Measurements from ENCODE around the gene SLC6A9.
A peak's percentile ranks its signal among the peaks of the same experiment; 100 is the strongest.

Gene SLC6A9

DNA sequence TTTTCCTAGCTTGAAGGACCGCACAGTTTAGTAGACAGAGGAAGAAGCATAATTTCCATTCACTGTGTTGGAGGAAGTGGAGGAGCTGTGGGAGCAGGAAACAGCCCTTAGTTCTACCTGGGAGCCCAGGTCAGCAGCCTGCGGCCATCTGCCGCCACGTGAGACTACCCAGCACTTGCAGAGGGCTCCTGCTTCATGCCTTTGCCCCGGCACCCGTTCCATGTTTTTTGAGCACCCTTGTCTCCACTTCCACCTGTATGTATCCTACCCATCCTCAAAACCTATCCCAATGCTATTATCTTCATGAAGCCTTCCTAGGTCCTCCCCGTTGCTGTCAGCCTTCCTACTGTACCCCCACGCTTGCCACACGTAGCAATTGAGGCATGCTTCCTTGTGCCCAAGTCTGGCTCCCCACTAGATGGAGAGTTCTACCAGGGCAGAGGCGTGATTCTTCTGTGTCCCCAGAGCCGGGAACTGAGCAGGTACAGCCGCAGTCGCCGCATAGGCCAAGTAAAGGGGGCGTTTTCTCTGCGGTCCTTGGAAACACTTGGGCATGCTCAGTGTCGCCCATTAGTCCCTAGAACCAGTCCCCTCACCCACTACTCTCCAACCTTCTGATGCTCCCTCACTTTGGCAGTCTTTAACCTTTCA is 1.9 kb downstream of the SLC6A9 start:
- DNase-seq (ENCODE audit: low spot score): peak; percentile 24

DNA sequence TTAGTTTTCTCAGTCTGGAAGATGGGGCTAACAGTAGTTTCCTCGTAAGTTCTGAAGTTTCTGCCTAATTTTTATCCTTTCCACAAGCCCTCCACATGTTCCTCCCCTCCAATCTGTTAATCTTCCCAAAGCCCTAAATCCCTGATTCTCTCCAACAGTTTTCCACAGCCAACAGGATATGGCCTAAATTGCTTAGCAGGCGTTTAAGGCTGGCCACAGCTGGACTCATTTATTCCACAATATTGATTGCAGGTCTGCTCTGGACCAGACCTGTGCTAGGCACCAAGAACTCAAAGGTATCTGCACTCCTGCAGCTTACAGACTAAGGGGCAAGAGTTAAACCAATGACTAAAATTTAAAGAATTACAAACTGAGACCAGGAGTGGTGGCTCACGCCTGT is 3.9 kb downstream of the SLC6A9 start:
- no peak for DNase-seq (ENCODE audit: low spot score)

DNA sequence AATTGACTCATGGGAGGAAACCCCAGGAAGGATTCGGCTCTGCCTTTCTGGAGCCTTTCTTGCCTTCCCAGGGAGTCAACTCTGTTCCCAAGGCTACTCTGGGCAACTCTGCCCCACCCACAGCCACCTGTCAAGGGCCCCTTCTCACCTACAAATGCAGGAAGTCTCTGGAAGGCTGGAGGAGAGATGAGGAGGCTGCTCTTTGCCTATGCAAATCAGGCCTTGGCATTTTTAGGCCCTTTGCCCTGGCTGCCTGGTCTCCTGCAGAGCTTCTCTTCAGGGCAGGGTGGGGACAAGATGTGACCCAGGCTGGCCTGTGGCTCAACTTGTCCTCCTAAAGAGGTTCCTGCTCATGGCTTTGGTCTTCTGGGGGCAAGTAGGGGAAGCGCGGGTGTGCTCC is 5.4 kb downstream of the SLC6A9 start:
- no peak for DNase-seq (ENCODE audit: low spot score)

DNA sequence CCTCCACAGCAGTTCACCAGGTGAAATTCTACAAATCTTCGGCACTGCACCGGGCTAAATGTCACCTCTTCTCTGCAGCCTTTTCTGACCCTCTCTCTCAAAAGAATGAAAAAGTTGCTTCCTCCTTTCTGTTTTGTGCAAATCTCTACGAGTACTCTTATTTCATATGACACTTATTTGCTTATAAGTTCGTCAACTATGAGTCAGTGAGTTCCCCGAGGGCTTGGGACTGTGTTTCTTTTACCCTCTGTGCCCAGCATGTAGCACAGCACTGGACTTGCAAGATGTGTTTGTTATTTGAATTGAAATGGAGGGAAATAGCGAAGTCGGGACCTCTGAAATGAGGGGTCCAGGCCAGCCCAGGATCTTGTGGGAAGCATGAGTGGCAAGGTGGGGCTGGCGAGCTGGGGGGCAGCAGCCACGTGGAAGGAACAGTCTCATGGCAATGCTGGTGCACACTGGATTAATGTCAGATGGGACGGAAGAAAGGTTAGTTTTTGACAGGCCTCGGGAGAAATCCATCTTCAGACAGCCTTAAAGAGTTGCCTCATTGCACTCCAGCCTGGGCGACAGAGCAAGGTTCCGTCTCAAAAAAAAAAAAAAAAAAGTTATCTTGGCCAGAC is 6.2 kb downstream of the SLC6A9 start:
- DNase-seq (ENCODE audit: low spot score): no peak

DNA sequence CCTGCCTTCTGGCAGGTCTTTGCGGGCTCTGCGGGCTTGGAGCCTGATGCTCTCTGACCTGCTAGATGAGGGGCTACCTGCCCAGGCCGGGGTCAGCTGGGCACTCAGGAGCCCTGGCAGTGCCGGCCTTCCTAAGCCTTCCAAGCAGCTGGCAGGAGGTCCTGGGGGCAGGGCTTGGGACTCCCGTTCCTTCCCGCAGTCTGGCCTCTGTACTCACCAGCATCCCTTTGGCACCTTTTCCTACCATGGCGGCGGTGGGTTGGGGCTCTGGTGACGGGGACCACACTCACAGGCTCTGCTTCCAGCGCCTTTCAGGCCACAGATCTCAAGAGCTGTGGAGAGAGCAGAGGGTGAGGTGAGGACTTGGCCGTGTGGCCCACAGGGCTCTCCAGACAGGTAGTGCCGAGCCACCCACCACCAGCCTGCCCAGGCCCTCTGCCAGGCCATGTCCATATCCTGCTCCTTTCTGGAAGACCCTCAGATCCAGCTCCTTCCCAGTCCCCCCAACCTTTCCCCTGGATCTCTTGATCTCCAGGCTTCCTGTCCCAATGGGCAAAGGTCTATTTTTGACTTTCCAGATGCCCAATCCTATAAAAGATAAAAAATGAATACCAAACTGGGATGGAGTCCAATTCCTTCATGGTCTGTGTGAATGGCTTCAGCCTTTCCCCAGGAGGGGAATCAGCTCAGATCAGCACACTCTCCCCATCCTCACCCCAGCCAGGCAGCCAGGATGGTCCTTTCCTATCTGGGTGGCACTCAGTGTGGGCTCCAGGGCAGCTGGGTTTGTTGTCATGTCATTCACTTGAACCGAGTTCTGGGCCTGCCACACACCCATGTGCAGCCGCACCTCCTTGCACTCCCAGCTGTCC is 7.0 kb downstream of the SLC6A9 start:
- no peak for DNase-seq (ENCODE audit: low spot score)

DNA sequence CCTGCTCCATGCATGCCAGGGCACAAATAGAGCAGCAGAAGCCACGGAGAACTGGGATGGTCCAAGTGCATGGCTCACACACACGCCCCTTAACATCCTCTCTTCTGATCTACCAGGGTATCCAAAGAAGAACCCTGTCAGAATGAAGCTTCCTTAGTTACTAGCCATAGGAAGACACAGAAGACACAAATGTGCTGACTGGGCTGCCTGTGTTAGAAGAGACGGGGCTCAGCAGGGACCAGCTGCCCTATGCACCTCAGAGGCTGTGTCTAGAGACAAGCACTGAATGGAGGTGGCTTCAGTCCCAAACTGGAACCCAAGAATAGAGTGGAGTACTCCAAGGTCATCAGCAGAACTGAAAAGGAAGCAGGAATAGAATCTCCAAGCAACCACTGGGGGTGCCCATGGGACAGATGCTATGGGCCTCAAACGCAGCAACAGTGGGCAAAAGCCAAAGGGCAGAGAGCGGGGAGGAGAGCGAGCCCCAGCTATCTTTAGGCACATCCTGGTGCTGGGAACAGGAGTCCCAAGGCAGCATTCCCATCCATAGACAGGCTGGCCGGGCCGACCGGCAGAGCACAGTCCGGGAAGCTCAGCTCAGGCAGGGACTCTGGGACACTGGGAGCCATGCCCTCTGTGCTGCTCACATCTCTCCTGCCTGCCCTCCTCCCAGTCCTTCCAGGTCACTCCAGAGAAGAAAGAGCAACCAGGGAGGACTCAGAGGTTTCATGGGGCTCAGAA is 9.5 kb downstream of the SLC6A9 start:
- DNase-seq (ENCODE audit: low spot score): no peak

DNA sequence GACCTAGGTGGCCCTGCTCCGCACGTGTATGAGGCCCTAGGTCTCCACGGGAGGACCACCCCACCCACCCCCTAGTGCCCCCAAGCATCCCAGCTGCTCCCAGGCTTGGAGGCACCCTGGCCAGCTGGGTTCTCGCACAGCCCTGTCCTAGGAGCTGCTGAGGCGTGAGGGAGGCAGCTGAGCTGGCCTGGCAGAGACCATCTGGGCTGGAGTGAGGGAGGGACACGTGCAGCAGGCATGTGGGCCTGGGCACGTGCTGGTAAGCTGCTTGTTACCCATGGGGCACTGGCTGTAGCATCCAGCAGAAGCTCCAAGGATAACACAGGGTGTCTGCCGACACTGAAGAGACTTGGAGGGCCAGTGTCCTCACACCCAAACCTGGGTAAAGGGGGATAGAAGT is 10.1 kb downstream of the SLC6A9 start:
- DNase-seq (ENCODE audit: low spot score): no peak

DNA sequence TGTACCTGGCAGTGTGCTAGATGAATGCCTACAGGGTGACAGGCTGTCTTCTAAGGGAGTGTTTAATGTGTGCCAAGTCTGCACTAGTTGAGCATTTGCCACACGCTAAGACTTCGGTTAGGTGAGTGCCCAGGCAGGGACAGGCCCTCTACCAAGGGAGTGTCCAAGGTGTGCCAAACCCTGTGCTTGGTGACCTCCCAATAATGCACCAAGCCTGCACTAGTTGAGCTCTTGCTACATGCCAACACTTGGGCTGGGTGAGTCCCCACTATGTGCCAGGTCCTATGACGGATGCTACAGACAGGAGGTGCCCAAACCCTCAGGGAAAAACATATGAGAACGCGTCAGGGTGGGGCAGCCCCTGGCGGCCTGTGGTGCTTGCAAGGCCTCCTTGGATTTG is 10.8 kb downstream of the SLC6A9 start:
- no peak for DNase-seq (ENCODE audit: low spot score)

DNA sequence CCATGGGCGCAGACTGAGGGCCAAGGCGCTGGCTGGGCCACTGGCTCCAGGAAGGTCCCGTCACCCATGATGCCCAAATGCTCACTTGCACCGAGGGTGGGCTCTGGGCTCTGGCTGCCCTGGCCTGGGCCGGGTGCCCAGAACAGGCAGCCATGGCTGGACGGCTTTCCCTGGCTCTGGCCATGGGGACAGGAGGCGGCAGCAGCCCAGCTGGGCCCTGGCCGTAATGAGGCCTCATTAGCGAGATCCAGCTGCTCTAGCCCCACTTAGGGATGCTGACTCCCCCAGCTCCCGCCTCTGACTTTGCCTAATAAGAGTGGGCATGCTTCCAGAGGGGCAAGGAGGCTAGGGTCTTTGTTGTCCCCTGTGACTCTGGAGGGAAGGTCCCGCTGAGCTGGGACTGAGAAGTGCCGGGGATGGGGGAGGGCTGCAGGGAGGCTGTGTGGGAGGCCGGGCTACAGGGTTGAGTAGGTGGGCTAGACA is 11.8 kb downstream of the SLC6A9 start:
- DNase-seq (ENCODE audit: low spot score): no peak

DNA sequence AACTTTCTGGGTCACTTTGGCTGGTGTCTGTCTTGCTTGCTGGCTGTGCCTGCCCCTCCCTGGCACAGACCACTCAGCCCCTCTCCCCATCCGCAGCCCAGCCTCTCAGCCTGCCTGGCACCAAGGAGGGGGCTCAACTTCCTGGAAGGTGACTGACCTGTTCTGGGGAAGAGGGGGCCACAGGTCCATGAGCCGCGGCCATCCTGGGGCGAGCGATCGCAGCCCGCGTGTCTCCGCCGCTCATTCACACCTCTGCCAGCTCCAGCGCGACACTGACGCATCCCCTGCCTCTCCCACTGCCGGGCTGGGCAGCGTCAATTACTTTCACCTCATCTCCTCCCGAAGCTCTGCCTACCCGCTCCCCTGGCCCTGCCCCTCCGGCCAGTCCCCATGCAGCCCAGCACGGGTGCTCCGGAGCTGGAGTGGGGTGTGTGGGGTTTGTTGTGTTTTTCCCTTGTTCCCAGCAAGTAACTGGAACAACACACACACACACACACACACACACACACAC is 14.3 kb downstream of the SLC6A9 start:
- no peak for DNase-seq (ENCODE audit: low spot score)

DNA sequence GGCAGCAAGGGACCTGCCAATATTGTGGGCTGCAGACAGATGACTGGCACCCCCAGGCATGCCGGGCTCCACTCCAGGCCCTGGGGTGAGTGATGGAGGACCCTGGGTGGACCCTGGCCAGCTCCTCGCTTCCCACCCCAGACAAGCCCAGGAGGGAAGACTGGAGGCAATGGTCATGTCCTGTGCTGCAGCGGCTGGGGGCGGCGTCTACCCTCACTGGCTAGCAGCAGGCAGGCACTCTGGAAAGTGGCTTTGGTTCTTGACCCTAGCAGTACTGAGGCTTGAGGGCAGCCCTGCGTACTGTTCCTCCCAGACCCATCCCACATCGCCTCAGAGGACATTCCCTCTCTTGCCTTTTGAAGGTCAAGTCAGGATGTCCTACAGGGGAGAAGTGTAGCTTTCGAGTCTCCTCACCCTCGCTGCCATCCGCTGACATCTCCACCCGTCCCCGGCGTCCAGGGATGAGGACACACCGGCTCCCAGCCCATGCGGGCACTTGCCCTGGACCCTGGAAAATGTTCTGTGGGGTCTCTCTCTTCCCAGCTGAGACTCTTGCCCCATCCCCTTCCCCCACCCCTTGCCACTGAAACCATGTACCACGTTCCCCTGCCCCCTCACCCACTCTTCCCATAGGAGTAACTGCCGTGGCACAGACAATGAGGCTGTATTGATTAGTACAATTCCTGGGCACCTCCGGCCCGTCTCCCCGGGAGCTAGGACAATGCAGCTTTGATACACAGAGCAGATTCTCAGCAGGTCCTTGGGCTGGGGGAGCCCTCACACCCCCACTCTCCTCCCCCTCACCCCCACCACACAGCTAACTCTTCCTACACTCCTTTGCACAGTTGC is 15.0 kb downstream of the SLC6A9 start:
- no peak for DNase-seq (ENCODE audit: low spot score)

DNA sequence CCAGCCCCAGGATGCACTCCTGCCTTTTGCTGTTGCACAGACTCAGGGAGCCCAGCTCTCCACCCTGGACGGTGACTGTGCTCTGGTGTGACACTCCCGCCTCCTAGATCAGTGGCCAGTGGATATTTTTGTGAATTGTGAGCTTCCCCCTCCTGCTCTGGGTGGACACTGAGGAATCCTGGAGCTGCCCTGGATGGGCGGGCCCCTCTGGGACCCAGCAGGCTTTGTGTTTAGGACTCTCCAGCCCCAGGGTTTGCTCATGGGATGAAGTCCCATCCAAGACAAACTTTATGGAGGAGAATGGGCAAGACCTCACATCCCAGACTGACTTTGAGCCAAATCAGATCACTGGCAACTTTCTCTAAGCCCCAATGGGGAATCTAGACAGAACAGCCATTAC is 16.1 kb downstream of the SLC6A9 start:
- DNase-seq (ENCODE audit: low spot score): no peak

DNA sequence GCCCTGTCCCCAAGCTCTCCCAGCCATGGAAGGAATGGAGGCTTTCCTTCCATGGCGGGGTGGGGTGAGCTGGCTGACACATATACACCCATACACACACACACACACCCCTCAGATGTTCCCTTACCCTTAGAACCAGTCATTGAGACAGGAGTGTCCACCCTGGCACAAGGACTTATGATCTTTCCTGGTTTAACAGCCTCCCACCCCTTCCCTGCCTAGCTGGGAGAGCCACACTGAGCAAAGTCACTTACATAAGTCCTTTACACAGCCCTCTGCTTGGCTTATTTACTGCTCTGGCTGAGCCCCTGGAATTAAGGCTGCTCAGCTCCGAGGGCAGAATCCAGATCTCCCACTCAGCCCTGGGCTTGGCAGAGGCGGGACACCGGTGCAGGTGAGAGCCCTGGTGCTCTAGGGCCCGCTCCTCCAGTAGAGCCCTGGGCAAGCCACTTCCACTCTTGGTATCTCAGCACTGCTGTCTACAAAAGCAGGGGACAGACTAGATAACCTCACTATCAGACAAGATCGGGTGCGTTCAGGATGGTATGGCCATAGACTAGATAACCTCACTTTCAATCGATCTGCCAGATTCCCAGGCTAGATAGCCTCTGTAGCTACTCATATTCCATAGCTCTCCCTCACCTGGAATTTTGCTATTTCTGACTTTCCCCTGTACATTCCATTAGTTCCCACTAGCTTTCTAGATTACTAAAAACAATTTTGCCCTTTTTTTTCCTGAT is 16.7 kb downstream of the SLC6A9 start:
- DNase-seq (ENCODE audit: low spot score): no peak

DNA sequence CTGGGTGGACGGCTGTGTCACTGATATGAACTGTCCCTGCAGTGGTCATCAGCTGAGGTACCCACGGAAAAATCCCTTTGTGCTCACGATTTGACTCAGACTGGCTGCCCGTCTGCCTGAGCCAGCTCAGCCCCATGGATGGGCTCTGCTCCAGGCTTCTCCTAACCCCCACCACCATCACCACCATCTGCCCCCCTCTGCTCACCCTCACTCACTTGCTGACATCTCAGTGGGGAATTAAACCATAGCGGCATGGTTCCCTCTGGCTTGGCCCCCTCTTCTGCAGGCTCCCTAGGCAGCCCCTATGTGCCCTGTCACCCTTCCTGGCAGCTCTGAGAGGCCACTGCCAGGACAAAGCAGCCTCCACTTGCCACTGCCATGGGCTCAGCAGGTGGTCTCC is 17.3 kb downstream of the SLC6A9 start:
- DNase-seq (ENCODE audit: low spot score): no peak

DNA sequence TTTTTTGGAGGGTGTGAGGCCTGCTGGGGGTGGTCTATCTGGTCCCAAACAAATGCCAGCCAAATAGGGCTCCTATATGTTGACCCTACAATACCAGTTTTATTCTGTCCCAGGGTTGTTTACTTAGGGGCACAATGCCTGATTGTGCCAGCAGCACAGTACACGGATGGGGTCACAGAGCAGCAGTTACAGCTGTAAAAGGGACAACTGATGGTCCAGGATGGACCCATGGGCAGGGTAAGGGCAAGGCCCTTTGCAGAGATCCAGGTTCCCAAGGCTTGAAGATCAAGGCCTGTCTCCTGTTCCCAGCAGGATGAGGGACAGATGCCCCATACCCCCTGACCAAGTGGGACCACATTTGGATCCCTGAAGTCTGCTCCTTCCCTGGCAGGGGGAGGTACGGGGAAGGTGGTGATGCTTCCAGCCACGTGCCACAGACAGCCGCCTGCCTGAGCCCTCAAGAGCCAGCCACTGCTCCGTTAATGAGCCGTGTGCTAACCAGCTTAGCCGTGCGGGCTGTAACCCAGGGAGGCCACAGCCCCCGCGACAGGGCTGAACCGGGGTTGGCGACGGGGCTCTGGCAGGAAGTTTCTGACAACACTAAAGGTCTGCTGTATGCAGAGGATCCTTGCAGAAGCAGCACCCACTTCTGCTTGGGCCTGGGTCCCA is 18.2 kb downstream of the SLC6A9 start:
- DNase-seq (ENCODE audit: low spot score): no peak

DNA sequence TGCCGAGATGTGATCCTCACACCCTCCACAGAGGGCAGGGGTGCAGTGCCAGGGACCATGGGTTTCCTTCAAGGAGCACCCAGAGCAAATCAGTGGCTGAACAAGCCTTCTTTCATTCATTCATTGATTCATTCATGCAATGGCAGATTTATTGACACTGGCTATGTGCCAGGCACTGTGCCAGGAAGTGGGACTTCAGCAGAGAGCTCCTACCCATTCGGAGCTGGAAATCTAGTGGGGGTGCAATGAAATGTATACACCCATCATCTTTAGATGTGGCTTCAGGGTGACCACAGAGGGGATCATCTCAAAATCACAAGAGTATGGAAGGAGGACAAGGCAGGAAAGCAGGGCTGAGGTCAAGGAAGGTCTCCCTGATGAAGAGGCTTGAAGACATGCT is 18.9 kb downstream of the SLC6A9 start:
- DNase-seq (ENCODE audit: low spot score): no peak

DNA sequence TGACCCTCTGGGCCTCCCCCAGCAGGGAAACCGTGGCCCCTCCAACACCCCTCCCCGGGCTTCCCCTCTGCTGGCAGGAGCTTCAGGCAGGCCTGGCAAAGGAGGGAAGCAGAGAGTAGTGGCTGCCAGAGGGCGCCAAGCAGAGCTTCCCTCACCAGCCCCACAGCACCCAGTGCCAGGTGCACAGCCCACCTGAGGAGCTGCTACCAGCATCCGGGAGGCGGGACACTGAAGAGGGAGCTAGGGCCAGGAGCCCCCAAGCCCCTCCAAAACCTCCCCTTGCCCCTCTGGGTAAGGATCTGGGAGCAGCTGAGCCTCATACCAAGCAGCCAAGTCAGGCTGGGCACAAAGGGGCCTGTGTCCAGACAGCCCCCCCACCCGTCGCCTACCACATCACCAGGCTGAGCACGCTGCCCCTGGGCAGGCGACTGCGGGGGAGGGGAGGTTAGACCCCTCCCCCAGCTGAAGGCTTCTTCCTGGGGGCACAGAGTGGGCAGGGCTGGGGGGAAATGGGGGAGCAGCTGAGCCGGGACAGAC is 20.3 kb downstream of the SLC6A9 start:
- no peak for DNase-seq (ENCODE audit: low spot score)

DNA sequence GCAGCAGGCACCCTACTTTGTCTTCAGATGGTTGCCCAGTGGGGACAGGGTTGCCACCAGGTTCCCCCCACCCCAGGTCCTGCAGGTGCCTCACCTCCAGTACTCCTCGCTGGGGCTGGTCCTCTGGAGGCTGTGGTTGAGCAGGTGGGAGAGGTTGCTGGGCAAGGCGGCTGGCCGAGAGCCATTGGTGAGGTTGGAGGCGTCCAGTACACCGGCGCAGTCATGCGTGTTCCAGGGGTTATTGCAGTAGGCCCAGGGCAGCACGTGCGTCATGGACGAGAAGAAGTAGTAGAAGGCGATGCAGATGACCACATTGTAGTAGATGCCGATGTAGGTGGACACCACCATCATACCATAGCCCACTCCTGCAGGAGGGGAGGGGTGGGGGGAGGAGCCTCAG is 23.0 kb downstream of the SLC6A9 start:
- DNase-seq (ENCODE audit: low spot score): no peak

DNA sequence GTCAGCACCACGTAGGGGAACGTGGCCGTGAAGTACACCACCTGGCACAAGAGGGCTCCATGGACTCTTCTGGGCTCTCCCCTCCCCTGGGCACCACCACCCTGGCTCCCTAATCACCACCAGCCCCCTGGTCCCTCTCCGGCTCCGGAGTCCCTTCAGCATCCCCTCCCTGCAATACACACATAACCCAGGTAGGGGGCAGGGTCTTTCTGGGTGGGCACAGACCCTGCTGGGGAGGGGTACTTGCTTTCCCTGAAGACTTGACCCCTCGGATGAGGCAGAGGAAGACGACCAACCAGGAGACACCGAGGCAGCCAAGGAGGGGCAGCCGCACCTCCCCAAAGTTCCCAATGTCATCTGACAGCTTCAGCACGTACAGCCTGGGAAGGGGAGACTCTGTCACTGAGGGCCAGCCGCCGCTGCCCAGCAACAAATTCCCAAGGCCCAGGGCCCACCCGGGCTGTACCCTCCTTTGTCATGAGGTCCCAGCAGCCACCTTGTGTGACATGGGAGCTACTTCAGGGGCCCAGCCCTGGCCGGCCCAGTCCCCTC is 28.6 kb downstream of the SLC6A9 start:
- no peak for DNase-seq (ENCODE audit: low spot score)
